Measurements from ENCODE around the gene COL9A2.

GRCh38 chr1:40352126-40352525 lies 35.0 kb upstream of the COL9A2 start:
- TF ChIP-seq, protein P1, sequence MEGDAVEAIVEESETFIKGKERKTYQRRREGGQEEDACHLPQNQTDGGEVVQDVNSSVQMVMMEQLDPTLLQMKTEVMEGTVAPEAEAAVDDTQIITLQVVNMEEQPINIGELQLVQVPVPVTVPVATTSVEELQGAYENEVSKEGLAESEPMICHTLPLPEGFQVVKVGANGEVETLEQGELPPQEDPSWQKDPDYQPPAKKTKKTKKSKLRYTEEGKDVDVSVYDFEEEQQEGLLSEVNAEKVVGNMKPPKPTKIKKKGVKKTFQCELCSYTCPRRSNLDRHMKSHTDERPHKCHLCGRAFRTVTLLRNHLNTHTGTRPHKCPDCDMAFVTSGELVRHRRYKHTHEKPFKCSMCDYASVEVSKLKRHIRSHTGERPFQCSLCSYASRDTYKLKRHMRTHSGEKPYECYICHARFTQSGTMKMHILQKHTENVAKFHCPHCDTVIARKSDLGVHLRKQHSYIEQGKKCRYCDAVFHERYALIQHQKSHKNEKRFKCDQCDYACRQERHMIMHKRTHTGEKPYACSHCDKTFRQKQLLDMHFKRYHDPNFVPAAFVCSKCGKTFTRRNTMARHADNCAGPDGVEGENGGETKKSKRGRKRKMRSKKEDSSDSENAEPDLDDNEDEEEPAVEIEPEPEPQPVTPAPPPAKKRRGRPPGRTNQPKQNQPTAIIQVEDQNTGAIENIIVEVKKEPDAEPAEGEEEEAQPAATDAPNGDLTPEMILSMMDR (conservative IDR thresholded peaks at IDR 0.05), result no peak
- TF ChIP-seq EZH2 (IDR thresholded peaks at IDR 0.05; ENCODE audit: low read depth), result no peak

All from PC-9 (cell line).